HG03460 (cell line): ENCODE results near the gene JRKL.
"Not testable (repeated sequence)": the region's sequence is repeated elsewhere in the genome, so short reads cannot be mapped to it uniquely, and the experiment has no call there.

Source experiments
- ATAC-seq: cut with Tn5 transposase; IDR thresholded peaks from one replicate; pipeline ENCODE4 v1.9.1; 2021; ENCODE audit not compliant: unreplicated experiment

JRKL gene

GRCh38 chr11:96393753-96394348 lies 4.0 kb downstream of the JRKL start:
- no peak for ATAC-seq

GRCh38 chr11:96394773-96395172 lies 5.0 kb downstream of the JRKL start:
- ATAC-seq = no peak

- no peak for ATAC-seq
Measured at GRCh38 chr11:96396637-96397036, 6.8 kb downstream of the JRKL start.

GRCh38 chr11:96397863-96398262 lies 8.1 kb downstream of the JRKL start:
- no peak for ATAC-seq

DNA sequence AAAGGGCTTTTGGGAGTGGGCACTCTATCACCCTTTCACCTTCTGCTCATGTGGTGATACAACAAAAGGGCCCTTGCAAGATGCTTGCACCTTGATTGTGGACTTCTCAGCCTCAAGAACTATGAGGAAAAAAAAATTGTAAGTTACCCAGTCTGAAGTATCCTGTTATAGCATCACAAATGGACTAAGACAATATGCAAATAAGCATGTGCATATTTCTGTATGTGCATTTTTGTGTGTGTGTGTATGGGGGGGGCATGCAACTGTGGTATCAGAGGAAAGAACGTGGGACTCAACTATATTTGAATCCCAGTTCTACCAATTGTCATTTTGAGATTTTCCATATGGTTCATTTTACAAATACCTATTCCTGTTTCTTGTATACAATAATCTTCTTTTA lies 10.9 kb downstream of the JRKL start:
- no peak for ATAC-seq

- ATAC-seq = not testable (repeated sequence)
Measured at GRCh38 chr11:96411412-96411811, 21.6 kb downstream of the JRKL start.

- ATAC-seq = no peak
Measured at GRCh38 chr11:96412761-96413381, 23.1 kb downstream of the JRKL start.

- no peak for ATAC-seq
Measured at GRCh38 chr11:96413408-96413807, 23.6 kb downstream of the JRKL start.

DNA sequence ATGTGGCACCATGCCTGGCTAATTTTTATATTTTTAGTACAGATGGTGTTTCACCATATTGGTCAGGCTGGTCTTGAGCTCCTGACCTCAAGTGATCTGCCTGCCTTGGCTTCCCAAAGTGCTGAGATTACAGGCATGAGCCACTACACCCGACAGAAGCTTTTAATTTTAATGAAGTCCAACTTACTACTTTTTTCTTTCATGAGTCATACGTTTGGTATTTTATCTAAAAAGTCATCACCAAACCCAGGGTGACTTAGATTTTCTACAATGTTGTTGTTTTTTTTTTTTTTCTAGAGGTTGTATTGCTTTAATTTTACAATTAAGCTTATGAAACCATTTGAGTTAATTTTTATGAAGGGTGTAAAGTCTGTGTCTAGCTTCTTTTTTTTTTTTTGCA lies 34.9 kb downstream of the JRKL start:
- no peak for ATAC-seq

DNA sequence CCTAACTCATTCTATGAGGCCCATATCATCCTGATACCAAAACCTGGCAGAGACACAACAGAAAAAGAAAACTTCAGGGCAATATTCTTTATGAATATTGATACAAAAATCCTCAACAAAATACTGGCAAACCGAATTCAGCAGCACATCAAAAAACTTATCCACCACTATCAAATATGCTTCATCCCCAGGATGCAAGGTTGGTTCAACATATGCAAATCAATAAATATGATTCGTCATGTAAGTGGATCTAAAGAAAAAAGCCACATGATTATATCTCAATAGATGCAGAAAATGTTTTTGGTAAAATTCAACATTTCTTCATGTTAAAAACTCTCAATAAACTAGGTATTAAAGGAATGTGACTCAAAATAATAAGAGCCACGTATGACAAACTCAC lies 40.9 kb downstream of the JRKL start:
- ATAC-seq = no peak

GRCh38 chr11:96432654-96433053 lies 42.8 kb downstream of the JRKL start:
- ATAC-seq = not testable (repeated sequence)
